CD14-positive monocyte (primary cell): ENCODE measurements around the gene NFE2L3. TPM values are rescaled to one million over a fixed set of nuclear protein-coding genes. Genes with fewer than 3 reads are reported as not detected.

Experiments
- DNase-seq, 3 donors: peaks; one replicate each; pipeline ENCODE4 v3.0.0-alpha.2; 2011 to 2022
- H2AFZ ChIP-seq: 2 replicates; pipeline ENCODE4 v1.6.0; 2012; ENCODE audit warnings: mild to moderate bottlenecking, low read depth, low read length, inconsistent platforms; ENCODE audit not compliant: insufficient read depth, poor library complexity, severe bottlenecking
- H3K27ac ChIP-seq, 2 donors: 1 replicate in 1 of 2; 2 replicates in 1 of 2; pipeline ENCODE4 v1.5.1; 2012 to 2013; ENCODE audit warnings: low read length in 2 of 2, control low read depth in 1 of 2, inconsistent platforms in 1 of 2, low read depth in 1 of 2, mild to moderate bottlenecking in 1 of 2
- H3K27me3 ChIP-seq, 2 donors: one replicate each; pipeline versions ENCODE4 v1.6.0 to v1.6.1; 2011 to 2013; ENCODE audit warnings: low read length in 2 of 2; ENCODE audit not compliant: control insufficient read depth in 2 of 2, insufficient read depth in 2 of 2
- H3K36me3 ChIP-seq, 2 donors: replicated peaks in 1 of 2; 1 replicate in 1 of 2; 2 replicates in 1 of 2; pipeline versions ENCODE4 v1.5.1 to v1.6.1; 2012 to 2013; ENCODE audit warnings: low read length in 2 of 2, control low read depth in 1 of 2, inconsistent platforms in 1 of 2, mild to moderate bottlenecking in 1 of 2; ENCODE audit not compliant: insufficient read depth in 2 of 2, control insufficient read depth in 1 of 2
- H3K4me1 ChIP-seq, 2 donors: 1 replicate in 1 of 2; 2 replicates in 1 of 2; pipeline versions ENCODE4 v1.5.1 to v1.6.1; 2012 to 2013; ENCODE audit warnings: low read length in 2 of 2, control low read depth in 1 of 2, inconsistent platforms in 1 of 2, mild to moderate bottlenecking in 1 of 2, moderate library complexity in 1 of 2; ENCODE audit not compliant: insufficient read depth in 2 of 2, control insufficient read depth in 1 of 2
- H3K4me2 ChIP-seq: replicated peaks from 2 replicates; pipeline ENCODE3; 2012; ENCODE audit warnings: low read length, moderate library complexity, mild to moderate bottlenecking; ENCODE audit not compliant: poor library complexity, severe bottlenecking; ENCODE audit errors: extremely low read depth
- H3K4me3 ChIP-seq, 3 experiments: fragments of 200-600 bp in 1 of 3; sonication (generic) in 1 of 3; replicated peaks in 1 of 3; 1 replicate in 2 of 3; 2 replicates in 1 of 3; pipeline ENCODE4 v1.5.1; 2011 to 2013; ENCODE audit warnings: low read length in 3 of 3, mild to moderate bottlenecking in 3 of 3, control low read depth in 2 of 3, low read depth in 2 of 3, inconsistent platforms in 1 of 3, moderate library complexity in 1 of 3
- H3K79me2 ChIP-seq: 2 replicates; pipeline ENCODE4 v1.6.0; 2012; ENCODE audit warnings: mild to moderate bottlenecking, control low read depth, inconsistent platforms, low read length, moderate library complexity; ENCODE audit not compliant: insufficient read depth
- H3K9ac ChIP-seq: 2 replicates; pipeline ENCODE4 v1.6.0; 2017; ENCODE audit warnings: low read length, mild to moderate bottlenecking; ENCODE audit not compliant: insufficient read depth, poor library complexity, severe bottlenecking
- H3K9me3 ChIP-seq, 2 donors: replicated peaks in 1 of 2; 1 replicate in 1 of 2; 2 replicates in 1 of 2; pipeline versions ENCODE4 v1.5.1 to v1.6.1; 2012 to 2013; ENCODE audit warnings: low read length in 2 of 2, control low read depth in 1 of 2; ENCODE audit not compliant: control insufficient read depth in 1 of 2, insufficient read depth in 1 of 2
- H4K20me1 ChIP-seq: 2 replicates; pipeline ENCODE4 v1.6.0; 2012; ENCODE audit warnings: mild to moderate bottlenecking, low read length, control low read depth, moderate library complexity; ENCODE audit not compliant: insufficient read depth
- H3K27ac Mint-ChIP-seq, 7 donors: one replicate each; pipeline ENCODE4 v1.8.0; 2020; ENCODE audit warnings: mild to moderate bottlenecking in 7 of 7, mixed read lengths in 7 of 7, moderate library complexity in 6 of 7, inconsistent platforms in 2 of 7
- H3K27me3 Mint-ChIP-seq, 3 donors: one replicate each; pipeline ENCODE4 v1.8.0; 2021 to 2022; ENCODE audit warnings: low read depth in 3 of 3, mild to moderate bottlenecking in 3 of 3, mixed read lengths in 3 of 3, moderate library complexity in 3 of 3, inconsistent platforms in 1 of 3
- H3K36me3 Mint-ChIP-seq, 2 donors: one replicate each; pipeline ENCODE4 v1.8.0; 2020; ENCODE audit warnings: mixed read lengths in 2 of 2, inconsistent platforms in 1 of 2, mild to moderate bottlenecking in 1 of 2
- H3K4me1 Mint-ChIP-seq: one replicate; pipeline ENCODE4 v1.8.0; 2020; ENCODE audit warnings: mild to moderate bottlenecking, mixed read lengths
- H3K4me3 Mint-ChIP-seq, 2 donors: one replicate each; pipeline ENCODE4 v1.8.0; 2020; ENCODE audit warnings: mild to moderate bottlenecking in 2 of 2, mixed read lengths in 2 of 2, moderate library complexity in 1 of 2
- H3K9me3 Mint-ChIP-seq, 7 donors: one replicate each; pipeline ENCODE4 v1.8.0; 2020 to 2022; ENCODE audit warnings: mixed read lengths in 7 of 7, mild to moderate bottlenecking in 6 of 7, moderate library complexity in 6 of 7, inconsistent platforms in 2 of 7
- CTCF ChIP-seq: fragments of 200-600 bp; IDR thresholded peaks from one replicate; pipeline ENCODE4 v1.8.0; 2022; ENCODE audit warnings: antibody characterized with exemption, mild to moderate bottlenecking
- WGBS: methylation state at CpG from one replicate; pipeline ENCODE4 v1.1.5; 2013; ENCODE audit warnings: missing lambda C conversion rate; ENCODE audit not compliant: insufficient coverage; 5-methylcytosine and 5-hydroxymethylcytosine counted together
- intact Hi-C, 2 donors: fragments of 100-400 bp; cut with micrococcal nuclease; formaldehyde crosslinking; loops; one replicate each; pipeline versions ENCODE4 v1.15.0 to v1.15.1; 2023
- polyA plus RNA-seq, 3 donors: library from polyadenylated mRNA; depleted of rRNA in 1 of 3; unstranded in 2 of 3; stranded (reverse) in 1 of 3; fragments of 300-500 nt in 2 of 3; fragments of >200 nt in 1 of 3; fragmentation: Illumina TruSeq in 2 of 3; gene quantifications; 1 replicate in 2 of 3; 2 replicates in 1 of 3; pipeline ENCODE4 v1.2.3, GENCODE V29; 2012 to 2021

The NFE2L3 gene
- polyA plus RNA-seq, 3 donors: 4.4 to 17.2 (median 10.6) TPM

- H3K27me3 Mint-ChIP-seq: peaks cover 0 to 2% (median 0%) of the 10 kb centered on the region in 3 donors
- Histone ChIP-seq H3K9ac (no peak overlapping the region), H3K36me3 (no peaks in the 10 kb centered on the region), H3K27me3 (no peaks in the 10 kb centered on the region), H3K9me3 (no peaks in the 10 kb centered on the region), H3K4me1 (no peaks in the 10 kb centered on the region), H4K20me1 (no peaks in the 10 kb centered on the region), H2AFZ (no peak overlapping the region), H3K27ac (no peak overlapping the region), H3K4me2 (no peak overlapping the region), H3K4me3 (no peak overlapping the region), H3K79me2 (no peaks in the 10 kb centered on the region)
- no peak for TF ChIP-seq CTCF
- H3K36me3 Mint-ChIP-seq: no peaks in the 10 kb centered on the region
- DNase-seq: no peak
- H3K27ac Mint-ChIP-seq: no peak overlapping the region
- WGBS: 100% methylated on average over 5 of the region's 5 CpGs
- peaks cover 7% of the 10 kb centered on the region for H3K4me1 Mint-ChIP-seq
- no peak overlapping the region for H3K4me3 Mint-ChIP-seq
- intact Hi-C loops: no loop called here
- peaks cover 0 to 3% (median 0%) of the 10 kb centered on the region in 7 donors for H3K9me3 Mint-ChIP-seq
These were observed 72.4 kb downstream of the NFE2L3 start for GRCh38 chr7:26224359-26224758.

GRCh38 chr7:26227987-26228386 is 76.0 kb downstream of the NFE2L3 start:
- no CpG with 5 or more reads among the region's 2 CpGs for WGBS

More at GRCh38 chr7:26227987-26228386, 76.0 kb downstream of the NFE2L3 start:
- H3K4me2 ChIP-seq: no peak overlapping the region
- no peak overlapping the region for H3K27ac ChIP-seq
- no peak for TF ChIP-seq CTCF
- H4K20me1 ChIP-seq: no peaks in the 10 kb centered on the region
- no peaks in the 10 kb centered on the region for H3K27me3 ChIP-seq
- no peaks in the 10 kb centered on the region for H3K36me3 ChIP-seq
- DNase-seq: no peak
- no peaks in the 10 kb centered on the region for H3K36me3 Mint-ChIP-seq
- intact Hi-C loops: no loop called here
- H3K4me3 Mint-ChIP-seq: no peak overlapping the region
- no peaks in the 10 kb centered on the region for H3K4me1 Mint-ChIP-seq
- no peak overlapping the region for H3K27ac Mint-ChIP-seq
- H3K27me3 Mint-ChIP-seq: peaks cover 0 to 2% (median 0%) of the 10 kb centered on the region in 3 donors
- peaks cover 0 to 3% (median 0%) of the 10 kb centered on the region in 7 donors for H3K9me3 Mint-ChIP-seq
- no peaks in the 10 kb centered on the region for H3K79me2 ChIP-seq
- H3K4me3 ChIP-seq: no peak overlapping the region
- no peaks in the 10 kb centered on the region for H3K9me3 ChIP-seq
- no peaks in the 10 kb centered on the region for H3K4me1 ChIP-seq
- H3K9ac ChIP-seq: no peak overlapping the region
- H2AFZ ChIP-seq: no peak overlapping the region
